Measurements from ENCODE around the gene NLGN1.

DNA sequence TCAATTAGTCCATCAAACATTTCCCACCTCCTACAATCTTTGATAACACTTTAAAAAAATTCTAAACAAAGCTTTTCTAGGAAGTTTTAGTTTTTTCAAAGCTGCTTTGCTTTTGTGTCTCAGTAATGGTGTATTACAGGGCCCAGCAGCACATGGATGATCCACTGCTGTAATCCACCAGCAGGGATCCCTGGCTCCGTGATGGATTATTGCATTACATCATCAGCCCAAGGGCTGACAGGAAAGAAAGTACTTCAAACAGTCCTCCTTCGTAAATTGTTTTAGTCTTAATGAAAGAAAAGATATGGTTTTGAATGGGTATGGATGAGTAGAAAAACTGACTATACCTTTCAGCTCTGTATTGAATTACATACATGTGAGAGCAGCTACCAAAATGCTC lies 772.7 kb downstream of the NLGN1 start:
- TF ChIP-seq, protein P1, sequence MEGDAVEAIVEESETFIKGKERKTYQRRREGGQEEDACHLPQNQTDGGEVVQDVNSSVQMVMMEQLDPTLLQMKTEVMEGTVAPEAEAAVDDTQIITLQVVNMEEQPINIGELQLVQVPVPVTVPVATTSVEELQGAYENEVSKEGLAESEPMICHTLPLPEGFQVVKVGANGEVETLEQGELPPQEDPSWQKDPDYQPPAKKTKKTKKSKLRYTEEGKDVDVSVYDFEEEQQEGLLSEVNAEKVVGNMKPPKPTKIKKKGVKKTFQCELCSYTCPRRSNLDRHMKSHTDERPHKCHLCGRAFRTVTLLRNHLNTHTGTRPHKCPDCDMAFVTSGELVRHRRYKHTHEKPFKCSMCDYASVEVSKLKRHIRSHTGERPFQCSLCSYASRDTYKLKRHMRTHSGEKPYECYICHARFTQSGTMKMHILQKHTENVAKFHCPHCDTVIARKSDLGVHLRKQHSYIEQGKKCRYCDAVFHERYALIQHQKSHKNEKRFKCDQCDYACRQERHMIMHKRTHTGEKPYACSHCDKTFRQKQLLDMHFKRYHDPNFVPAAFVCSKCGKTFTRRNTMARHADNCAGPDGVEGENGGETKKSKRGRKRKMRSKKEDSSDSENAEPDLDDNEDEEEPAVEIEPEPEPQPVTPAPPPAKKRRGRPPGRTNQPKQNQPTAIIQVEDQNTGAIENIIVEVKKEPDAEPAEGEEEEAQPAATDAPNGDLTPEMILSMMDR (IDR thresholded peaks at IDR 0.05) = no peak
- TF ChIP-seq EP300 (IDR thresholded peaks at IDR 0.05) (no peak), POLR2AphosphoS5 (IDR thresholded peaks at IDR 0.05) (no peak)

All from suprapubic skin (tissue), 4 donors.